ENCODE data around the gene ADIPOR2. TPM values are rescaled to one million over a fixed set of nuclear protein-coding genes. Genes with fewer than 3 reads are reported as not detected.

ADIPOR2 gene, protein sequence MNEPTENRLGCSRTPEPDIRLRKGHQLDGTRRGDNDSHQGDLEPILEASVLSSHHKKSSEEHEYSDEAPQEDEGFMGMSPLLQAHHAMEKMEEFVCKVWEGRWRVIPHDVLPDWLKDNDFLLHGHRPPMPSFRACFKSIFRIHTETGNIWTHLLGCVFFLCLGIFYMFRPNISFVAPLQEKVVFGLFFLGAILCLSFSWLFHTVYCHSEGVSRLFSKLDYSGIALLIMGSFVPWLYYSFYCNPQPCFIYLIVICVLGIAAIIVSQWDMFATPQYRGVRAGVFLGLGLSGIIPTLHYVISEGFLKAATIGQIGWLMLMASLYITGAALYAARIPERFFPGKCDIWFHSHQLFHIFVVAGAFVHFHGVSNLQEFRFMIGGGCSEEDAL
- 32.5 TPM for total RNA-seq
- long read RNA-seq, full-length matches to known transcripts, result 1 of 9 reads
- long read RNA-seq, partial matches to known transcripts, result 0 of 9 reads
- long read RNA-seq, other reads (novel, unspliced or antisense), result 8 of 9 reads

DNA sequence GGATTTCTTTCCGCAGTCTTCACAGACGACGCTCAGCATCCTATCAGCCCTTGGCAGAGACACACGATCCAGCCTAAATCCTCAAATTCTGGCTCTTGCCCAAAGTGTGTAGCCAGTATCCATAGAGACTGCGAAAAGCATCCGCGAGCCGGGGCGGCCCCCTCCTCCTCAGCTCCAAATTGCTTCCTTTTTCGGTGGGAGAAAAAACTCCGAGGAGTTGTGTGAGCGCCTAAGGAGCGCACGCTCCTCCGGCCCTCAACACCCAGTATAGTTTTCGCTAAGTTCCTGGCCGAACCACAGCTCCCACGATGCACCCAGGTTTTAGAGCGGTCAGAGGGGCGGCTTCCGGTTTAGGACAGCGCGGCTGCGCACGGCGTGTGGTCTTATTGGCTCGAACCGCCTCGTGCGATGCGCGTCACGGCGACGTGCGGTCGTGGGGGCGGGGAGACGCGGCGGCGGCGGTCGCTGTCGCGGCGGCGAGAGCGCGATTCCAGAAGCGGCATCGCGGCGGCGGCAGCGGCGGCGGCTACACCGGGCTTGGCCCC is at the start of gene ADIPOR2:
TSS of gene ADIPOR2 (plus strand) at position 493 of the 545 bp plus-strand sequence. CDS start 63,274 bp downstream, outside the sequence.
- intact Hi-C loops (cut with micrococcal nuclease), result no loop called here
- ATAC-seq, result peak; percentile 100

DNA sequence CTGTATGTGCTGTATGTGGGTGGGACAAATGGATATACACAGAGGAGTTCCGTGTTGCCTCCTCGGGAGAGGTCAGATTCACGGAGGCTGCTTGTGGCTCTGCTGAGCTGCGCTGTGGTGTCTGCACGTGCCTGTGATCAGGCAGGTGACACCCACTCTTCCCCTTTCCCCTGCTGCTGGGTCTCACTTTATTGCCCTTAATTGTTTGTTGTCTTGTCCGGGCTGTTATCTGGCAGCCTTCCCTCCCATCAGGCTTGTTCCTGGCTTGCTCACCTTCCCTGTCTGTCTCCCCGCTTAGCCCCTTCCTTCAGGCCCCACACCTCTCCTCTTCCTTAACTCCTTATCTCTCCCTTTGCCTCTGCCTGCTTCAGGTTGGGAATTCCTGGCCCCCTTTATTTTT is 48.4 kb upstream of the ADIPOR2 start:
- DNase-seq, result no peak
- intact Hi-C loops (cut with micrococcal nuclease), result no loop called here
- no peak for ATAC-seq

More for the DNA sequence above, at the start of gene ADIPOR2:
- DNase-seq, result peak; percentile 98

DNA sequence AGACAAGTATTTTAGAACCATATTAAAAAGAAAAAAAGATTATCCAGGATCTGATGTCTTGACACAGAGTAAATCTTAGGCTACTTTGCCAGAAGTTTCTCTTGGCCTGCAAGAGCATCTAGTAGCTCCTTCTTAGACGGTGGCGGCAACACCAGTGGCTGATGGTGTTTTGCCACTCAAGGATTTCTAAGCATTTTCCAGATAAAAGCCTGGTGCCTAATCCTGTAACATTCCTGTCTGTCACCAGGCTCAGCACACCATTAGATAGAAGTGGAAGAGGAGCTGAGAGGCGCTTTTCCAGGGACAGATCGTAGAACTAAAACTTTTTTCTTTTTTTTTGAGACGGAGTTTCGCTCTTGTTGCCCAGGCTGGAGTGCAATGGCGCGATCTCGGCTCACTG is 47.8 kb upstream of the ADIPOR2 start:
- DNase-seq (no peak), ATAC-seq (peak; percentile 13)
- intact Hi-C loops (cut with micrococcal nuclease), result no loop called here

DNA sequence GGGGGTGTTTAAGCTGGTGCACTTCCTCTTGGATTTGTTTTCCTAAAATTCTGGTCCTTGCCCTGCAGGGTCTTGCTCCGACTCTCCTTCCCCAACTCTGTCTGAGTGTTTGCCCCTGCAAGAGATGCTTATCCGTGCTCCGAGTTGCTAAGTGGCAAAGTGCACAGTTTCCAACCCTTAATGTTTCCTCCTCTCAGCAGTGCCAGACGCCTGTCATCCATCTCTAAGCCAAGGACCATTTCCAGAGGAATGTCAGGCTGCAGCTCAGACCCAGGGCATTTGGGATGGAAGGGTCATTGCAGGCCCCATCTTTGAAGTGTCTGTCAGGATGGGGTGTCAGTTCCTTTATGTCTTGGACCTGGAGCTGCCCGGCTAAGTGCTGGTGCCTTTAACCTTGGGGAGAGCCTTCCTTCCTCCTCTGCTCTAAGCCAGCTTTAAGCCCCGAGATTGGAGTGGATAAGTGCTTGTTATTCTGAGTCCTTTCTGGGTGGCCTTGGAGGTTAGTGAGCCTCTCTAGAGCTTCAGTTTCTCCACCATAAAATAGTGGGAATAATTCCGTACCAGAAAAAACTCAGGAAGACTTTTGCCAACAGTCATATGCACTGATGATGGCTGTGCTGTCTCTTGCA is 46.9 kb upstream of the ADIPOR2 start:
- intact Hi-C loops (cut with micrococcal nuclease), result no loop called here
- ATAC-seq (peak; percentile 6), DNase-seq (no peak)

DNA sequence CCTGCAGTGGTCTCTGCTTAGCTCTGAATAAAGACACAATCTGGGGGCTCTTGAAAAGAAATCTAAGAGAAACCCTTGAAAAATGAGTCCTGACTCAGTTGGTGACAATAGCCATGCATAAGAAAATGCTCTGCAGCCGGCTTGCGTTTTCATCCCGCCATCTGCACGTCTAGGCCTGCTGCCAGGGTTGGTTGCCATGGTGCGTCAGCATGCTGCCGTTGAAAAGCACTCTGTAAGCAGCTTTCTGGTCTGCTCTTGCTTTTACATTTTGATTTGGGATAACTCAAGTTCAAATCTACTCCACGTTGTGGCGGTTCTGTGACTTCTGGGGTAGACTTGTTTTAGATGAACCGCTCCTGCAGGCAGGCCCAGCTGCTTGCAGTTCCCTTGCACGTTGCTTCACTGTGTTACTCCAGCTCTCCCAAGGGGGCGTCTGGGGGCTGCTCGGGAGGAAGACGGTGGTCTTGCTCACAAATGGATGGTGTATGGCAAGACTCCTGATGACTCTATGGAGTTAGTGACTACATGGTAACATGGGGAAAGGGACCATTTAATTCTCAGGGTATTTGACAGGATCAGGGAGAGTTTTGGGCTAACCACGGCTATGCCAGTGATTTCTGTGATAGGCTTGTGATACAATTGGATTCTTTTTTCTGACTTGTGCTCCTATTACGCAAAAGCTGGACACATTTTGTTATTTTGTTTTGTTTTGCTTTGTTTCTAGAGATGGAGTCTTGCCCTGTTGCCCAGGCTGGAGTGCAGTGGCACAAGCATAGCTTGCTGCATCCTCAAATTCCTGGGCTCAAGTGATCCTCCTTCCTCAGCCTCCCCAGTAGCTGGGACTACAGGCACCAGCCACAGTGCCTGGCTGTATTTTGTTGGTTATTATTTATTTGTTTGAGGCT is 46.1 kb upstream of the ADIPOR2 start:
- ATAC-seq (peak; percentile 75), DNase-seq (peak; percentile 91)
- intact Hi-C loops (cut with micrococcal nuclease), result no loop called here

DNA sequence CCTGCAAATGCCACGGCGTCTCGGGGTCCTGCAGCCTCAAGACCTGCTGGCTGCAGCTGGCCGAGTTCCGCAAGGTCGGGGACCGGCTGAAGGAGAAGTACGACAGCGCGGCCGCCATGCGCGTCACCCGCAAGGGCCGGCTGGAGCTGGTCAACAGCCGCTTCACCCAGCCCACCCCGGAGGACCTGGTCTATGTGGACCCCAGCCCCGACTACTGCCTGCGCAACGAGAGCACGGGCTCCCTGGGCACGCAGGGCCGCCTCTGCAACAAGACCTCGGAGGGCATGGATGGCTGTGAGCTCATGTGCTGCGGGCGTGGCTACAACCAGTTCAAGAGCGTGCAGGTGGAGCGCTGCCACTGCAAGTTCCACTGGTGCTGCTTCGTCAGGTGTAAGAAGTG is 45.1 kb upstream of the ADIPOR2 start:
- no peak for DNase-seq
- no peak for ATAC-seq
- intact Hi-C loops (cut with micrococcal nuclease), result no loop called here

DNA sequence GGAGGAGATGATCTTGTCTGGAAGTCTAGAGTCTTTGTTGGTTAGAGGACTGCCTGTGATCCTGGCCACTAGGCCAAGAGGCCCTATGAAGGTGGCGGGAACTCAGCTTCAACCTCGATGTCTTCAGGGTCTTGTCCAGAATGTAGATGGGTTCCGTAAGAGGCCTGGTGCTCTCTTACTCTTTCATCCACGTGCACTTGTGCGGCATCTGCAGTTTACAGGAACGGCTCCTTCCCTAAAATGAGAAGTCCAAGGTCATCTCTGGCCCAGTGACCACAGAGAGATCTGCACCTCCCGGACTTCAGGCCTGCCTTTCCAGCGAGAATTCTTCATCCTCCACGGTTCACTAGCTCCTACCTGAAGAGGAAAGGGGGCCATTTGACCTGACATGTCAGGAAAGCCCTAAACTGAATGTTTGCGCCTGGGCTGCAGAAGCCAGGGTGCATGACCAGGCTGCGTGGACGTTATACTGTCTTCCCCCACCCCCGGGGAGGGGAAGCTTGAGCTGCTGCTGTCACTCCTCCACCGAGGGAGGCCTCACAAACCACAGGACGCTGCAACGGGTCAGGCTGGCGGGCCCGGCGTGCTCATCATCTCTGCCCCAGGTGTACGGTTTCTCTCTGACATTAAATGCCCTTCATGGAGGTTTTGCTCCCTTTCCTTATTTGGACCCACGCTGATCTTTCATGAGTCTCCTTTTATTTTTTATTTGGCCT is 44.1 kb upstream of the ADIPOR2 start:
- ATAC-seq (no peak), DNase-seq (no peak)
- intact Hi-C loops (cut with micrococcal nuclease), result no loop called here

DNA sequence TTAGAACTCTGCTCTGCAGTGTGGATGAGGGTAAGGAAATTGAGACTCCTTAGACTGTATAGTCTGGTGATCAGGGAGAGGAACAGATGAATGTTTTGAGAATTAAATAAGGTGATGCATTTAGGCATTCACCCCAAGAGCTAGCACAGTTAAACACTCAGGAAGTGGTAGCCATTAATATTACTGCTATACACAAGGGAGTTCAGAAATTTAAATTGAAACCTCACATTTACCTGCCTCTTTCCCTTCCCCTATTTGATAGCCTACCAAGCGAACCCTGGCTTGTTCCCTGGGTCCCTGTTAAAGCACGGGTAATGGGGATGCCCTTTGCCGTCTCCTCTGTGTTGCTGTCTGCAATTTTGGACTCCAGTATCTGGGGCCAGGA is 43.6 kb upstream of the ADIPOR2 start:
- DNase-seq (no peak), ATAC-seq (no peak)
- intact Hi-C loops (cut with micrococcal nuclease), result no loop called here

DNA sequence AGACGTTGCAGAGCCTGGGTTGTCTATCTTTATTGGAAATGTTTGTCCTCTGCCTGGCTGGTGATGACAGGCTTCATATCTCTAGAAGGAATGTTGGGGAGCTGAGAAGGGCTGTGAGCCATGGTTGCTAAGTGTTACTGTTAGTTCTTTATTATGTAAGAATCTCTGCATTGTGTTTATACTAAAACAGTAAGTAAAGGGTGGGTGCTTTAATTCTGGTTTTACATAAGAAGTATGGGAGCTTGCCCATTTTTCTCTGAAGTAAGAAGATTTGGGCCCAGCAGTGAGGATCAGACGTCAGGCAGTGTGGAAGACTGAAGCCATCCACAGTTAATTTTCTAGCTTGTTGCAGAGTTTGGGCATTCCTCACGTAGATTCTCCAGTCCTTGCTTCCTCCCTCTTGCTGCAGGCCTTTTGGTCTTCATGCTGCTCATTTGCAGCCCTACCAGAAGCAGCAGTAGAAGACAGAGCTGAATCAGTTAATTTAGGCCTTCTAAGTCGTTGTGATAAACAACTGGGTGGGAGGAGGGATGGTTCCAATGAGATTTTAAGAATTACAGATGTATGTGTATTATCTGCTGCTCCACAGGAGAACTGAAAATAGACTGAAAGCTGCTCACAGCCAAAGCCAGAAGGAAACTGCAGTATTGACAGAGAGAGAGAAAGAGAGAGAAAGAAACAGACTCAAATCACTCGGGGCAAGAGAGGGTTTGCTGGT is 40.5 kb upstream of the ADIPOR2 start:
- intact Hi-C loops (cut with micrococcal nuclease), result loop anchor here (5.0 to 10.0 kb wide), 2 partner anchors 142 to 294 kb away; no protein-coding TSS in a partner anchor
- ATAC-seq (peak; percentile 87), DNase-seq (no peak)

DNA sequence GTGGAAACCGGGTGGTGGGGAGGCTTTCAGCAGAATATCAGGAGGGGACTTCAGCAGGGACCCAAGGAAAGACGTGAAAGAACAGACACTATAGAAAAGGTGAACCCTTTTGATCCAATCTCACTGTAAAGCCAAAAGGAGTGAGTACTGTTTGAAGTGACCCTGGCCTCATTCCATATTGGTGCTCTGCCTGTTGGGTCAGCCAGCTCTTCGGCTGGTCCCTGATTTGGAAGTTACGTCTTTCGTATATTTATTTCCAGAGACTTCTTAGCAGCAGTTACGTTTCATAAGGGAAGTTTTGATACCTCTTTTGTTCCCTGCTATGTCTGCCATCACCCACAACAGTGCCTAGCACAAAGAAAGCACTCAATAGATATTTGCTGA is 39.9 kb upstream of the ADIPOR2 start:
- intact Hi-C loops (cut with micrococcal nuclease), result loop anchor here (5.0 to 10.0 kb wide), 2 partner anchors 141 to 294 kb away; no protein-coding TSS in a partner anchor
- DNase-seq, result no peak
- peak; percentile 62 for ATAC-seq

DNA sequence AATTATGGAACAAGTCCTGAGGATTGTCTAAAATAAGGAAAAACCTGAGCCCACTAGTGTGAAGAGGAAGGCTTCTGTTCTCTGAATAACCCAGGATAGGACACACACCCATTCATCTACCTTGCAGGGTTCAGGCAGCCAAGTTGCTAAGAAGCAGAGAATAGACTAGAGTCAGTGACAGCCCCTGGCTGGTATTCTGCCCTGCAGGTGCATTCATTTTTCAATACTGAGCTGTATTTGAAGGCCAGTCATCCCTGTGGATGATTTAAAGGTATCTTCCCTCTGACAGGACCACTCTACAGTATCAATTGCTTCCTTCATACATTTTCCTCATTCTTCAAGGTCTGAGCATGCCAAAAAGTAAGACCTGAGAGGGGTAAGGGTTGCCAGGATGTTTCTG is 38.9 kb upstream of the ADIPOR2 start:
- ATAC-seq (no peak), DNase-seq (no peak)
- intact Hi-C loops (cut with micrococcal nuclease), result loop anchor here (5.0 to 10.0 kb wide), 2 partner anchors 140 to 293 kb away; no protein-coding TSS in a partner anchor

DNA sequence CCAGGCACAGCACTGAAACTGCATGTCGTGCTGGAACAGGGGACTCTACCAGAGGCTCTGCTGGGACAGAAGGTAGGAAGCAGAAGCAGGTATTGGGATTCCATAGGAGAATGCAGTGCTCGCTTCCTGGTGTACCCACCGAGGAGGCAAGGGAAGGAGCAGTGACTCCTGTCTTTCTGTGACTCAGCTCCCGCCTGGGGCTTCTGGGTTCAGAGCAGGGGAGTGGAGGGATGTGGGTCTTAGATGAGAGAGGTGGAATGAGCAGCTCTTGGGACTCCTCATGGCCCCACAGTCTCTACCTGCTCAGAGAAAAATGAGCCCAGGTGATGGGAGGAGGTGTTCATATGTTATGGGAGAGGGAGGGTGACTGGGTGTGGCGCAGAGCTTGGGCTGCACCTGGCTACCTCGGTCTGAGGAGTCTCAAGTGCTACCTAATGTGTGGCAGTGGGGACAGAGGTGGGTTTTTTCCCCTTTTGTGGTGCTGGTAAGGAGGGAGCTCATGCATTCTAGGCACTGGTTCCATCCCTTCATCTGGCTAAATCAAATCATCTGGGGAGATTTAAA is 35.6 kb upstream of the ADIPOR2 start:
- intact Hi-C loops (cut with micrococcal nuclease), result loop anchor here (10.0 kb wide), 1 partner anchor 289 kb away; no protein-coding TSS in a partner anchor
- DNase-seq (no peak), ATAC-seq (no peak)

DNA sequence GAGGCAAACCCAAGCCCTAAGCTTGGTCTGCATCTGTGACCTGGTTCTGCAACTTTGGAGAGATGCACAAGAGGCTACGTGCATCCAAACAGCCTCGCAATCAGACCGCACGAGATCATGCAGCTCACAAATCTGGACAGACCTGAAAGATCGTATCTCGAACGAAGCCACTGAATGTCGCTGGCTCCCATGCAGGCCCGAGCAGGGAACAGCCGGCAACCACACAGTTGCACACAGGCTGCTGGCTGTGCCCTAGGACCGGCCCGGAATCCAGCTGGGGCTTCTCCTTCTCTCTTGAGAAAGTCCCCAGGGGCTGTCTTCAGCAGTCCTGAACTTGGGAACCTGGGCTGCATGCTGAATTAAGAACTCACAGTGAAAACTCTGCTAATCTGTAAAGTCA is 34.0 kb upstream of the ADIPOR2 start:
- intact Hi-C loops (cut with micrococcal nuclease), result loop anchor here (10.0 kb wide), 1 partner anchor 288 kb away; no protein-coding TSS in a partner anchor
- DNase-seq (peak; percentile 69), ATAC-seq (peak; percentile 4)

DNA sequence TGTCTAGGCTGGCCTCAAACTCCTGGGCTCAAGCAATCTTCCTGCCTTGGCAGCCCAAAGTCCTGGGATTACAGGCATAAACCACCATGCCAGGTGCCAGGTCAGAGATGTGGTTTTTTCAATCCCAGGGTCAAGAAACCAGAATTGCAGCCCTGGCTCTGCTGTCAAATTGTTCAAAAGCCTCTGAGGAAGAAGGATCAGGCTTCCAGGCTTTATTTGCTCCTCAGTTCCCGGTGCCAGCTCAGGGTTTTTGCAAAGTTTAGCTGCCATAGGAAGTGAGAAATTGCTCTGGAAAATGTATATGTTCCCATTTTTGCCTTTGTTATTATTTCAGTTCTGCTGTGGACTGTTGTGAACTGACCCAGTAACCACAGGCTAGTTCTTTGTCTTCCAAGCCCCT is 33.2 kb upstream of the ADIPOR2 start:
- no peak for ATAC-seq
- intact Hi-C loops (cut with micrococcal nuclease), result loop anchor here (10.0 kb wide), 1 partner anchor 287 kb away; no protein-coding TSS in a partner anchor
- no peak for DNase-seq

DNA sequence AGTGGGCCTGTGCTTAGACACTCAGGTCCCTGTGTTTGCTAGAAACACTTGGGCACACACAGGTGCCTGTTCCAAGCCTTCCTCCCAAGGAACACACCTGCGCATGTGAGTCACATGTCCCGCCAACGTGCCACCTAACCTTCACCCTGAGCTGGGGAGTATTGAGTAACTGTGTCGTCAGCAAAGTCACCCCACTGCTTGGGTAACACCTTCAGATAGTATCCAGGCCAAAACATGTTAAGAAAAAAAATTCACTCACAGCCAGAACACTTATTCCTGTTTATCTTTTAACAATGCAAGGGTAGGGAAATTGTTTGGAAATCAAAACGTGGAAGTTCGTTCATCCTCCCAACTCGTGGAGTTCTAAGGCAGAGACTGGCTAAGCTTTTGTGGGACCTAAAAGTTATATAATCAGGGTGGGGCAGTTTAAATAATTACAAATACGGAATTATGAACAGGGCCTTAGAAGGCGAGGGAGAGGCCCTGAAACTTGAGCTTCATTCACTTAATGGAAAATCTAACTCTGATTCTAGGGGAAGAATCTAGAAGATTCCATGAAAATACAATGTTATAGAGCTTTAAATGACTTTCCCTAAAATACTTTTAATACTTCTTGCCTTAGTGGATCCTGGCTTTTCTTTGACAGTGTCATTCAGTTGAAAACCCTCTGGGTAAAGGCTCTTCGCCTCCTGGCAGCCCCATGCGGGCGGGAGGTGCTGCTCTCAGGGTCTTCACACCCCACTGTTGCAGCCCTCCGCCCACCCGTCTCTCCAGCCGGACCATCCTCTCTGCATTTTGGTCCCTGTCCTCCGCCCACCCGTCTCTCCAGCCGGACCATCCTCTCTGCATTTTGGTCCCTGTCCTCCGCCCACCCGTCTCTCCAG is 30.3 kb upstream of the ADIPOR2 start:
- intact Hi-C loops (cut with micrococcal nuclease), result no loop called here
- ATAC-seq, result peak; percentile 22
- DNase-seq, result peak; percentile 54

DNA sequence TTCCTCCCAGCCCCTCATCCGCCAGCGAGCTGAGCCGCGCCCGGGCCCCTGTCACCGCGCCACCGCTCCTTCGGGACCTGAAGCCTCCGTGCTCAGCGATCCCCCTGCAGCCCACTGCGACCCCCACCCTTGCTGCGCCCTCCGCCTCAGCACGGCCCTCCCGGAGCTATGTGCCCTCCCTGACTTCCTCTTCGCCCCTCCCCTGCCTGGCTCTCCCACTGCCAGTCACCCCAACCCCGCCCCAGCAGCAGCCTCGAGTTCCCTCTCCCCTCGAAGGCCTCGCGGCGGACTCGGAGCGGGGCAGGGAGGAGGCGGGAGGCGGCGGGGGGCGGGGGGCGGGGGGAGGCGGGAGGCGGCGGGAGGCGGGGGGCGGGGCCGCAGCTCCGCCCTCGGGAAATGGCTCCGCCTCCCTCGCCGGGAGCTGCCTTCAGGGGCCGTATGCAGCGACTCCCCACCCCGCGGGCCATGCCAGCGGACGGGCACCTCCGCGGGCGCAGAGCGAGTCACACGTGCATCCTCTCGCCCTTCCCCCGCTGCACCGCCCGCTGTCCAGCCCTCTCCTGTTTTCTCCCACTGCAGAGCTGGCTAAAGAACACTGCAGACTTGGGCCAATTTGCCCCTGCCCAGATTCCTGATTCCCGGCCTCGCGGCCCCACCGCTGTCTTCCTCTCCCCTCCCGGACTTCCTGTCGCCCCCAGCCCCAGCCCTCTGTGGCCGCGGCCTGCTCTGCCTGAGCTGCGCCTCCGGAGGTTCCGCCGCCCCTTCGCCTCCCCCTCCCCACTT is 29.1 kb upstream of the ADIPOR2 start:
- DNase-seq (peak; percentile 94), ATAC-seq (peak; percentile 85)
- intact Hi-C loops (cut with micrococcal nuclease), result no loop called here

All from left ventricle myocardium superior (tissue), 1 donor.